T-helper 1 cell treated with Interleukin-12 subunit alpha and Interleukin-12 subunit beta and Interleukin-4 antibody, amounts not matched to agents 30 μg/mL and 1 μg/mL, for 36 hours (primary cell): ENCODE data around the gene GGT1.
"Not testable (repeated sequence)": the region's sequence is repeated elsewhere in the genome, so short reads cannot be mapped to it uniquely, and the experiment has no call there.

Experiments
- H3K27ac Mint-ChIP-seq: one replicate; pipeline ENCODE4 v1.8.0; 2021; ENCODE audit warnings: mild to moderate bottlenecking, mixed read lengths
- H3K27me3 Mint-ChIP-seq: one replicate; pipeline ENCODE4 v1.8.0; 2021; ENCODE audit warnings: low read depth, mixed read lengths
- H3K36me3 Mint-ChIP-seq: one replicate; pipeline ENCODE4 v1.8.0; 2021; ENCODE audit warnings: low read depth, mixed read lengths
- H3K4me1 Mint-ChIP-seq: one replicate; pipeline ENCODE4 v1.8.0; 2021; ENCODE audit warnings: low read depth, mixed read lengths
- H3K4me3 Mint-ChIP-seq: one replicate; pipeline ENCODE4 v1.8.0; 2021; ENCODE audit warnings: mild to moderate bottlenecking, moderate library complexity, mixed read lengths
- H3K9me3 Mint-ChIP-seq: one replicate; pipeline ENCODE4 v1.8.0; 2021; ENCODE audit warnings: mixed read lengths

The GGT1 gene

GRCh38 chr22:24602847-24603769, at the start of gene GGT1:
TSS of gene GGT1 (plus strand) at chr22:24603193. CDS start at chr22:24611082, 7,889 bp downstream.
- H3K27ac Mint-ChIP-seq = peak within 1 kb of the TSS; percentile 84
- H3K4me1 Mint-ChIP-seq = peaks cover 31% of the 10 kb centered on the region
- H3K36me3 Mint-ChIP-seq, H3K9me3 Mint-ChIP-seq, H3K27me3 Mint-ChIP-seq: not testable (repeated sequence)
- H3K4me3 Mint-ChIP-seq = peak within 1 kb of the TSS; percentile 71

DNA sequence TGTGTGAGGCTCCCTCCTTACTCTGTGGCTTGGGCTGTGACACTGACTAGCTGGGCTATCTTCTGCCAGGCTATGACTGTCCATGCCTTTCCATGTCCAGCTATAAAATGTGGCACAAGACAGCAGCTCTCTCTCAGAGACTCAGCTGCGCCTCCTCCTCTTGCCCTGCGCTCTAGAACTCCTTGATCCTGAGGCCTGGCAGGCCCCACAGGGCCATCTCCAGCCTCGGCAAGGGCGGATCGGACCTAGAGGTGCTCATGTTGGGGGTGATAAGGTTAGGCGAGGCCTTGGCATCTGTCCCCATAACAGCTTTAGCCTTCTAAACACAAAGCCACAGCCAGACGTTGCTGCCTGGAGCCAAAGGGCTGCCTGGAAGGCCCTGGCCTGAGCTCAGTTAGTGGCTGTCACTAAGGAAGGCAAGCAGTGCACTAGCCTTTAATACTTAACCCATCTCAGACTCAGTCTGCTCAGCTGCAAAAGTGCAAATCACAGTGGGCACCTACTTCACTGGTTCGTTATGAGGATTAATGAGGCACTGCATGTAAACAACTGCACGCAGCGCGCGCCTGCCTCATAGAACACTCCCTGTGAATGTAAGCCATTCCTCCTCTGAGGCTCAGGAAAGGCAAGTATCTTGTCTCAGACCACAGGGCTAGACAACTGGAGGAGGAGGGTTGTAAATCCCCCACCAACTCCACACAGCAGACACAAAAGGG, 49.2 kb upstream of the GGT1 start:
- H3K36me3 Mint-ChIP-seq = peaks cover 19% of the 10 kb centered on the region
- no peaks in the 10 kb centered on the region for H3K27me3 Mint-ChIP-seq
- peak overlapping the region; percentile 95 for H3K4me3 Mint-ChIP-seq
- H3K27ac Mint-ChIP-seq = peak overlapping the region; percentile 87
- H3K4me1 Mint-ChIP-seq = peaks cover 49% of the 10 kb centered on the region
- no peaks in the 10 kb centered on the region for H3K9me3 Mint-ChIP-seq

DNA sequence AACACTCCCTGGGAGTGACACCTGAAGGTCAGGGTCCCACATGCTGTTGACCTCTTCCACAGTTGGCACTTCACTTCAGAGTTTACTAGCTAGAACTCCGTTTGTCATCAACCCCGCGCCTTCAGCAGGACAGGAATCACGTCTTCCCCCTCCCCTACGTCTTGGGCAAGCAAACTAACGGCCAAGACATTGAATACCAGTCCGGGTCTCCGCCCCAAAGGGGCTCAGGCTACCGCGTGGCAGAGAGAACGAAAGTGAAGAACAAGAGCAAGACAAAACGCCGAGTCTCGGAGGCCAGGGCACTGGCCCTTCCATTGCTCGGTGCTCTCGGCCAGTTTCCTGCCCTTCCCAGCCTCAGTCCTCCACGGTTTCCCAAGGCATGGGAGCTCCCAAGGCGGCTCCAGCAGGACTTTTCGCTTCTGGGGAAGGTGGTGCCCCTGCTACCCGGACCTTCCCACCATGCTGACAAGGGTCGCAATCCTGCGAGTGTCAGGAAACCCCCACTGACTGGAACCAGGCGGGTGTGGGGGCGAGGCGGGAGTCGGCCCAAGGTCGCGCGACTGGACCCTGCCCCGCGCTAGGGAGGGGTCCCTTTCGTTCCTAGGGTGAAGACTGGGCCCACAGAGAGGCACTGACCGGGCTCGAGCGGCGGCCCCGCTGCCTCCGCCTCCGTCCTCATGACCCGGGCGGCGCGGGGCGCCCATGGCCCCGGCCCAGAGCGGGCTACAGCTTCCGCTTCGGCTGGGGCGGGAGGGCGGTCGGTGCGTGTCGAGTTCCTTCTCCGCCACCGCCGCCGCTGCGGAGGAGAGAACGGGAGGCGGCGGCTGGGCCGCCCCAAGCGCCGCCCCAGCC, 48.5 kb upstream of the GGT1 start, which contains the start of gene GUCD1:
GUCD1 (minus strand) TSS at position 826 of the 852 bp plus-strand sequence; CDS start at position 679, 147 bp downstream.
- H3K27me3 Mint-ChIP-seq = no peaks in the 10 kb centered on the region
- H3K36me3 Mint-ChIP-seq = peaks cover 20% of the 10 kb centered on the region
- H3K27ac Mint-ChIP-seq = peak within 1 kb of the TSS; percentile 97
- H3K9me3 Mint-ChIP-seq = no peaks in the 10 kb centered on the region
- peak within 1 kb of the TSS; percentile 98 for H3K4me3 Mint-ChIP-seq
- H3K4me1 Mint-ChIP-seq = peaks cover 53% of the 10 kb centered on the region

DNA sequence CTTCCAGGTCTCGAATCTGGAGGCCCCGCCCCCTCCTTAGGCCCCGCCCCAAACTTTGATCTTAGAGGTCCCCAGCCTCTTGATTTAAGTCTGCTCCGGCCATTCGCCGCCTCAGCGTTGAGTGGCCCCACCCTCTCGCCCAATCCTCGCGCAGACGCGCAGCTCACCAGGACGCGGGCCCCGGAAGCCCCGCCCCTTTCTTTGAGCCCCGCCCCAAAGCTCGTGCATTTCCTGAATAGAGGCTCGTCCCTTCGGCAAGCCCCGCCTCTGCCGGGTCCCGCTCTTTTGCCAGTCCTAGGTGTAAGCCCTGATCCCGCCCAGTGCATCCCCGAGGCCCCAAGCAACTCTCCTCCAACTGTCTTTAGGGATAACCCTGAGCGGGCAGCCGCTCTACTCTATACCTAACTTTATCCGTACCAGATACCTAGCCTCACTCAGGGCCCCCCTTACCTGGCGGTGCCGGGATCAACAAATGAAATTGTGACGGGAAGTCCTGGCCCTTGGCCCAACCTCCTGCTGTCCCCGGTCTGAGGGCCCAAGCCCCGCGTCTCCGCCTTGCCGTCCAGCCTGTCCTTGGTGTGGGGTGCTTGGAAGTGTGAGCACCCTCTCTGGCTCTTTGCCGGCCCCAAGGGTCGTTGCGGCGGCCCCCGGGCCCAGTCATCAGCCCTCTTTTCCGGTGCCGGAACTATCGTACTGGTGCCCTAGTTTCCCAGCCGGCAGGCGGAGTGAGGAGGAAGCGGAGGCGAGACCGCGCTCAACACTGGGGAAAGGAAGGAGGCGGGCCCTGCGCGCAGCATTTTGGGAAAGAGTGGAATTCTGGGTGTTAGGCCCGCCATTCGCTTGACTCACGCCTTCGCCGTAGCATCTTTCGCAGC, 47.6 kb upstream of the GGT1 start, which contains the start of gene SNRPD3:
SNRPD3 (plus strand) TSS at position 835 of the 875 bp plus-strand sequence. CDS start 1,676 bp downstream, outside the sequence.
- Mint-ChIP-seq H3K4me3 (peak within 1 kb of the TSS; percentile 98), H3K27ac (peak within 1 kb of the TSS; percentile 97), H3K27me3 (no peaks in the 10 kb centered on the region), H3K36me3 (peaks cover 21% of the 10 kb centered on the region), H3K4me1 (peaks cover 53% of the 10 kb centered on the region), H3K9me3 (no peaks in the 10 kb centered on the region)

DNA sequence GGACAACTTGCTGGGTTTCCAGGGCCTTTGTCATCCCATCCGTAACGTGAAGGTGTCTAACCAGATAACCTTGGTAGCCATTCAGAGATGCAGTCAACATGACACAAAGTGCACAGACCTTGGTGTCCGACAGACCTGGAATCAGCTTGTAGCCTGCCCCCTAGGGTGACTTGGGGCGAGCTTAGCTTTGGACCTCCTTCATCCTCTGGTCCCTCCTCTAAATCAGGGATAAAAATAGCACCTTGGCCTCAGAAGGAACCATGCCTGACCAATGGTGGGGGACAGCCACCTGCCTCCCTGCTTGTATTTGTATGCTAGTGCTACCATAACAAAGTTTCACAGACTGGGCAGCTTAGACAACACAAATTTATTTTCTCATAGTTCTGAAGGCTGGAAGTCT, 43.5 kb upstream of the GGT1 start:
- Mint-ChIP-seq H3K4me3 (no peak overlapping the region), H3K4me1 (peaks cover 39% of the 10 kb centered on the region), H3K9me3 (no peaks in the 10 kb centered on the region), H3K27me3 (no peaks in the 10 kb centered on the region), H3K27ac (no peak overlapping the region), H3K36me3 (peaks cover 34% of the 10 kb centered on the region)

DNA sequence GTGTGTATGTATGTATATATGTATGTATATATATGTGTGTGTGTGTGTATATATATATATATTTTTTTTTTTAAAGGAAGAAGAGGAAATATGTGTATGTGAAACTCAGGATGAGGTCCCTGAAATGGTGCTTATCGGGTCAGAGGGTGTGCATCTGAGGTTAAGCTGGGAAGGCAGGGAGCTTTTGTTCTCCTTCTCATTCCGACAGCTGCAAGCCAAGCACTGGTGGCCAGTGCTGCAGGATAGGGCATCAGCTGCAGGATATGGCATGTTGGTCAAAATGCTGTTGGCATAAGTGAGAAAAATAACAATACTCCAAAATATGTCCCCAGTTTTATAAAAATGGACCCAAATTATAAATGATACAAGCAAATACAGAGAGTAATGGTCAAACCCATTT, 39.7 kb upstream of the GGT1 start:
- Mint-ChIP-seq H3K36me3 (peaks cover 26% of the 10 kb centered on the region), H3K4me1 (peaks cover 18% of the 10 kb centered on the region), H3K27me3 (no peaks in the 10 kb centered on the region), H3K4me3 (no peak overlapping the region), H3K9me3 (no peaks in the 10 kb centered on the region), H3K27ac (no peak overlapping the region)

GRCh38 chr22:24564376-24565058, 38.5 kb upstream of the GGT1 start:
- H3K27ac Mint-ChIP-seq = peak overlapping the region; percentile 3
- no peaks in the 10 kb centered on the region for H3K9me3 Mint-ChIP-seq
- peaks cover 26% of the 10 kb centered on the region for H3K36me3 Mint-ChIP-seq
- H3K4me1 Mint-ChIP-seq = peaks cover 9% of the 10 kb centered on the region
- H3K27me3 Mint-ChIP-seq = no peaks in the 10 kb centered on the region
- H3K4me3 Mint-ChIP-seq = no peak overlapping the region

DNA sequence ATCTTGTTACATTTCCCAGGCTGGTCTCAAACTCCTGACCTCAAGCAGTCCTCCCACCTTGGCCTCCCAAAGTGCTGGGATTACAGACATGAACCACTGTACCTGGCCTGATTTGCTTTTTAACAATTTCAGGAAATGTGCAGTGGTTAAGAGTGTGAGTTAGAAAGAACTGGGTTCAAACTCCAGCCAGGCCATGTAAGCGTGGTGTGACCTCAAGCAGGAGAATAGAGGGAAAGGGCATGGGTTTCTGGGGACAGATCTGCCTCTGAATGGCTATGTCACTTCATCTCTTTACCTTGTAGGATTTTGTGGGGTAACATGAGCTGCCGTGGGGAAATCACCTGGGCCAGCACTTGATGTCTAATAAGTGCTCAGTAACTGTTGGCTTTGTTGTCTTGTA, 37.9 kb upstream of the GGT1 start:
- peaks cover 9% of the 10 kb centered on the region for H3K4me1 Mint-ChIP-seq
- H3K27ac Mint-ChIP-seq = no peak overlapping the region
- H3K36me3 Mint-ChIP-seq = peaks cover 30% of the 10 kb centered on the region
- H3K9me3 Mint-ChIP-seq = no peaks in the 10 kb centered on the region
- no peaks in the 10 kb centered on the region for H3K27me3 Mint-ChIP-seq
- H3K4me3 Mint-ChIP-seq = no peak overlapping the region

DNA sequence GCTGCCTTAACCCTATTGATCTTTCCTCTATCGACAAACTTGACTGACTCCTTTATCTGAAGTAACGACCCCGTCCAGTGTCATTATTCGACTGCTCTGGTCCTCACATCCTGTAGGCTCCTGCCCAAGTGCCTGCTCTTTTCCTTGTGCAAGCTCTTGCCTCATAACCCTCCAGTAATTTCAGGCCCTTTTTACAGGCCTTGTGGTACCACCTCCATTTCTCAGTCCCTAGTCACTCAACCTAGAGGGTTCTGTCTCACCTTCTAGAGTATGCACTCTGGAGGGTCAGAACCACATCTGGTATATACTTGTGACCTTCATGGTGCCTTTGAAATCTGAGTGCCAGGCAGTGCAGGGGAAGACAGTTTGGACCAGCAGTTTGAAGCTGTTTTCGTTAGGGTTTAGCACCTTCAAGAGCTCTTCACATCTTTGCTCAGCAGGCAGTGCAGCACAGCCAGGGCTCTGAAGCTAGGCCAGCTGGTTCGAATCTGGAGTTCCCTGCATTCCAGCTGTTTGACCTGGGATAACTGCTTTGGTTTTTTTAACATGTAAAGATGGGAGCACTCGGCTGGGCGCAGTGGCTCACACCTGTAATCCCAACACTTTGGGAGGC, 36.0 kb upstream of the GGT1 start:
- Mint-ChIP-seq H3K9me3 (no peaks in the 10 kb centered on the region), H3K4me1 (peaks cover 7% of the 10 kb centered on the region), H3K27me3 (no peaks in the 10 kb centered on the region), H3K36me3 (peaks cover 33% of the 10 kb centered on the region), H3K4me3 (no peak overlapping the region), H3K27ac (no peak overlapping the region)

GRCh38 chr22:24567668-24568067, 35.3 kb upstream of the GGT1 start:
- Mint-ChIP-seq H3K9me3 (no peaks in the 10 kb centered on the region), H3K27me3 (no peaks in the 10 kb centered on the region), H3K27ac (no peak overlapping the region), H3K4me1 (peaks cover 6% of the 10 kb centered on the region), H3K4me3 (no peak overlapping the region), H3K36me3 (peaks cover 39% of the 10 kb centered on the region)

DNA sequence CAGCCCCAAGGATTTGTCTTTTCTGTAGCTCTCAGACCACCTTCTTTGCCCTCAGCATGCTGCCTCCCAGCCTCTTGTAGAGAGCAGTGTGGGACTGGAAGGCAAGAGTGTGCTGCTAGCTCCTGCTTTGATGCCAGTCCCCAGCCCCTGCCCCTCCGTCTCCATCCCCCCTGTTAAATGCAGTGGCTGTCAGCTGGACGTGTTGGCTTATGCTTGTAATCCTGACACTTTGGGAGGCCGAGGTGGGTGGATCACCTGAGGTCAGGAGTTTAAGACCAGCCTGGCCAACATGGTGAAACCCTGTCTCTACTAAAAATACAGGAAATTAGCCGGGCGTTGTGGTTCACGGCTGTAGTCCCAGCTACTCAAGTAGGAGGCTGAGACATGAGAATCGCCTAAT, 31.7 kb upstream of the GGT1 start:
- no peaks in the 10 kb centered on the region for H3K27me3 Mint-ChIP-seq
- no peak overlapping the region for H3K4me3 Mint-ChIP-seq
- no peaks in the 10 kb centered on the region for H3K4me1 Mint-ChIP-seq
- no peak overlapping the region for H3K27ac Mint-ChIP-seq
- no peaks in the 10 kb centered on the region for H3K9me3 Mint-ChIP-seq
- H3K36me3 Mint-ChIP-seq = peaks cover 42% of the 10 kb centered on the region

DNA sequence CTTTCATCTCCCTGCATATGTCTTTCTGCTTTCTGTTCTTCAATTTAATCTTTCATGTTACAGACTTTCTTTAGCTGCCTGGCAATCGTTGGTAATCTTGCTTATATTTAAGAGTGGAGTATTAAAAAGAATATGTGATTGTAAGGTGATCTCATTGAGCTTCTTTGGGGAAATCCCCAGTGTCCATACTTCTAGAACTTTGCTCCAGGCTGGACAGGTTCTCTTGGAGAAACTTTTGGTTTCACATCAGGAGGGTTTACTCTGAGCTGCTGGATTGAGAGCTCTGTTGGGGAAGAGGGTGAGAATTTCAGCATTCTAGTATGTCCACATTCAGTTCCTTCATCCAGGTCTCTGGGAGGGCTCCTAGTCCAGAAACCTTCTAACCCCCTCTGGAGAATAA, 26.2 kb upstream of the GGT1 start:
- Mint-ChIP-seq H3K4me3 (no peak overlapping the region), H3K9me3 (no peaks in the 10 kb centered on the region), H3K27ac (no peak overlapping the region), H3K27me3 (no peaks in the 10 kb centered on the region), H3K4me1 (no peaks in the 10 kb centered on the region), H3K36me3 (peaks cover 23% of the 10 kb centered on the region)
